HEK293 (cell line): ENCODE results near the gene PREX1.

Source experiments
- CTCF ChIA-PET: fragments of 350-600 bp; formaldehyde crosslinking; extraction: SDS; loops from one replicate; lab custom pipeline; 2021; ENCODE audit warnings: antibody characterized with exemption; lab: Yijun Ruan, JAX
- POLR2A ChIA-PET: fragments of 300-600 bp; formaldehyde crosslinking; extraction: SDS; loops from one replicate; lab custom pipeline; 2020; ENCODE audit warnings: antibody characterized with exemption, inconsistent platforms; lab: Yijun Ruan, JAX
- H3K27ac ChIP-seq: fragments of 200-500 bp; sonication (Bioruptor generic); 2 replicates; pipeline ENCODE4 v1.5.1; 2014; ENCODE audit warnings: low read depth, low read length, control low read depth, inconsistent platforms; ENCODE audit errors: extremely low read depth
- H3K36me3 ChIP-seq, 2 experiments: fragments of 200-500 bp in 1 of 2; sonication (Bioruptor generic) in 1 of 2; 1 replicate in 1 of 2; 2 replicates in 1 of 2; pipeline ENCODE4 v1.5.1; 2014 to 2017; ENCODE audit warnings: inconsistent platforms in 2 of 2, low read length in 2 of 2; ENCODE audit not compliant: control insufficient read depth in 2 of 2, insufficient read depth in 1 of 2
- H3K4me1 ChIP-seq: fragments of 200-500 bp; sonication (Bioruptor generic); 2 replicates; pipeline ENCODE4 v1.5.1; 2014; ENCODE audit warnings: mild to moderate bottlenecking, low read length, inconsistent platforms; ENCODE audit not compliant: control insufficient read depth, insufficient read depth
- H3K4me3 ChIP-seq: 2 replicates; pipeline ENCODE4 v1.5.1; 2011; ENCODE audit warnings: low read depth, mild to moderate bottlenecking, control low read depth, low read length, moderate library complexity
- H3K9me3 ChIP-seq: fragments of 200-500 bp; sonication (Bioruptor generic); 2 replicates; pipeline ENCODE4 v1.5.1; 2014; ENCODE audit warnings: low read depth, low read length, inconsistent platforms; ENCODE audit not compliant: control insufficient read depth, insufficient read depth
- BCL6B ChIP-seq: fragments of 450-650 bp; formaldehyde crosslinking; IDR thresholded peaks from 2 replicates; pipeline ENCODE4 v1.5.1; 2017; ENCODE audit warnings: missing biosample characterization, missing genetic modification characterization
- EGR2 ChIP-seq: fragments of 450-650 bp; formaldehyde crosslinking; IDR thresholded peaks from 2 replicates; pipeline ENCODE4 v1.5.1; 2016; ENCODE audit warnings: low read depth, missing biosample characterization, missing genetic modification characterization
- KLF1 ChIP-seq: fragments of 450-650 bp; formaldehyde crosslinking; IDR thresholded peaks from 2 replicates; pipeline ENCODE4 v1.5.1; 2016; ENCODE audit warnings: missing biosample characterization, missing genetic modification characterization
- RBAK ChIP-seq: fragments of 450-650 bp; formaldehyde crosslinking; IDR thresholded peaks from 2 replicates; pipeline ENCODE4 v1.5.1; 2016; ENCODE audit warnings: missing biosample characterization, missing genetic modification characterization
- SCRT1 ChIP-seq: fragments of 450-650 bp; formaldehyde crosslinking; IDR thresholded peaks from 2 replicates; pipeline ENCODE4 v1.5.1; 2016; ENCODE audit warnings: missing biosample characterization, missing genetic modification characterization, borderline replicate concordance
- ZNF114 ChIP-seq: fragments of 450-650 bp; formaldehyde crosslinking; IDR thresholded peaks from 2 replicates; pipeline ENCODE4 v1.5.0; 2017; ENCODE audit warnings: missing biosample characterization, missing genetic modification characterization
- ZNF169 ChIP-seq: fragments of 450-650 bp; formaldehyde crosslinking; IDR thresholded peaks from 2 replicates; pipeline ENCODE4 v1.5.1; 2016; ENCODE audit warnings: missing biosample characterization, missing genetic modification characterization
- ZNF214 ChIP-seq: fragments of 450-650 bp; formaldehyde crosslinking; IDR thresholded peaks from 2 replicates; pipeline ENCODE4 v1.5.1; 2017; ENCODE audit warnings: missing biosample characterization, mild to moderate bottlenecking, missing genetic modification characterization, borderline replicate concordance
- ZNF324 ChIP-seq: fragments of 450-650 bp; formaldehyde crosslinking; IDR thresholded peaks from 2 replicates; pipeline ENCODE4 v1.5.1; 2016; ENCODE audit warnings: missing biosample characterization, missing genetic modification characterization
- ZNF510 ChIP-seq: fragments of 450-650 bp; formaldehyde crosslinking; IDR thresholded peaks from 2 replicates; pipeline ENCODE4 v1.5.1; 2018; ENCODE audit warnings: mild to moderate bottlenecking, missing genetic modification characterization, missing biosample characterization; ENCODE audit not compliant: insufficient replicate concordance
- ZNF521 ChIP-seq: fragments of 450-650 bp; formaldehyde crosslinking; IDR thresholded peaks from 2 replicates; pipeline ENCODE4 v1.5.1; 2017; ENCODE audit warnings: missing biosample characterization, mild to moderate bottlenecking, missing genetic modification characterization
- ZNF558 ChIP-seq: fragments of 450-650 bp; formaldehyde crosslinking; IDR thresholded peaks from 2 replicates; pipeline ENCODE4 v1.5.1; 2016; ENCODE audit warnings: missing biosample characterization, missing genetic modification characterization
- ZNF561 ChIP-seq: fragments of 450-650 bp; IDR thresholded peaks from 2 replicates; pipeline ENCODE4 v1.5.1; 2018; ENCODE audit warnings: missing biosample characterization, missing genetic modification characterization, borderline replicate concordance
- ZNF623 ChIP-seq: fragments of 450-650 bp; formaldehyde crosslinking; IDR thresholded peaks from 2 replicates; pipeline ENCODE4 v1.5.1; 2016; ENCODE audit warnings: missing biosample characterization, missing genetic modification characterization
- ZNF660 ChIP-seq: fragments of 450-650 bp; IDR thresholded peaks from 2 replicates; pipeline ENCODE4 v1.5.1; 2018; ENCODE audit warnings: missing biosample characterization, mild to moderate bottlenecking, missing genetic modification characterization
- ZNF747 ChIP-seq: fragments of 450-650 bp; formaldehyde crosslinking; IDR thresholded peaks from 2 replicates; pipeline ENCODE4 v1.5.1; 2016; ENCODE audit warnings: missing biosample characterization, missing genetic modification characterization
- ZNF837 ChIP-seq: fragments of 450-650 bp; formaldehyde crosslinking; IDR thresholded peaks from 2 replicates; pipeline ENCODE4 v1.5.1; 2016; ENCODE audit warnings: missing biosample characterization, missing genetic modification characterization
- TF ChIP-seq, protein P1 (sequence below): fragments of 450-650 bp; IDR thresholded peaks from 2 replicates; pipeline ENCODE4 v1.5.1; 2018; ENCODE audit warnings: missing biosample characterization, missing genetic modification characterization
- TF ChIP-seq, protein P2 (sequence below): fragments of 450-650 bp; formaldehyde crosslinking; IDR thresholded peaks from 2 replicates; pipeline ENCODE4 v1.5.1; 2016; ENCODE audit warnings: missing biosample characterization, missing genetic modification characterization
- TF ChIP-seq, protein P3 (sequence below): fragments of 450-650 bp; formaldehyde crosslinking; IDR thresholded peaks from 2 replicates; pipeline ENCODE4 v1.5.1; 2016; ENCODE audit warnings: missing biosample characterization, missing genetic modification characterization
- TF ChIP-seq, protein P4 (sequence below): fragments of 450-650 bp; formaldehyde crosslinking; IDR thresholded peaks from 2 replicates; pipeline ENCODE4 v1.5.1; 2016; ENCODE audit warnings: missing biosample characterization, missing genetic modification characterization

PREX1 gene

DNA sequence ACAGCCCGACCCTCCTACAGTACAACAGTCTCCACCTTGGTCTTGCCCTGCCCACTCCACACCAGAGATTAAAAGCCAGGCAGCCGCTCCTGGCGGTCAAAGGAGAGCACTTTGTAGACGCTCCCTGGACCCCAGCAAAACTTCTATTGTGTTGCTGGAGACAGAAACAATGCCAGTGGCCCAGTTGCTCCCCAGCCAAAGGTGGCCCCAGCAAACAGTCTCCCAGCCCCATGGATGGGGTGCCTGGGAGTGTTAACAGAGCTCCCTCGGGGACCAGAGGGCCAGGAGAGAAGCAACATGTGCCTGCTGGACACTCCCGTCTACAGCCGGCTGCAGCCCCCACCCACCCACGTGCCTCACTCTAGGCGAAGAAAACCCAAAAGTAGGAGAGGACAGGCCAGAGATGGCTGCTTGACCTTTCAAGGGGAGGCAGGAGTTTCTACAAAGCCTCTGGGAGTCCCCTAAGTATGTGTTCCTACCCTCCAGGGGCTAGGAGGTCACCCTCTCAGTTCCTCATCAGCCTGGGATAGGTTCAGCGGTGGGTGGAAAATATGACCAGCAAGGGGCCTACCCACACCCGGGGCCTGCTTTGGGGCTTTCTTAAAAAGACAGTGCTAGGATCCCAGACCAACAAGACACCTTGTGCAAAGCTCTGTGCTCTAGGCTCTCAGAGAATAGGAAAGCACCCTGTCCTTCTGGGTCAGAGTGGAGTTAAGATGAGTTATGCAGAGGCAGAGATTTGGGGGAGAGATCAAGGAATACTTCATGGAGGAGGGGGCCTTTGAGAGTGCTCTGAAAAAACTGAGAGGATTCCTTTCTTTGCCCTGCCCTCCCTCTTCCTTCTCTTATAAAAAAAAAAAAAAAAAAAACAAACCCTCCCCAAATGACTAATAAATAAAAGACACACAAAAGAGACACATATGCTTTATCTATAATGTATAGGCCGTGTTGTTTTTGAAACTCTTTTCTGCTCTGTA, 19.0 kb upstream of the PREX1 start (continued):
- no peak for TF ChIP-seq BCL6B (tag by site-specific recombination)
- TF ChIP-seq, protein P1, sequence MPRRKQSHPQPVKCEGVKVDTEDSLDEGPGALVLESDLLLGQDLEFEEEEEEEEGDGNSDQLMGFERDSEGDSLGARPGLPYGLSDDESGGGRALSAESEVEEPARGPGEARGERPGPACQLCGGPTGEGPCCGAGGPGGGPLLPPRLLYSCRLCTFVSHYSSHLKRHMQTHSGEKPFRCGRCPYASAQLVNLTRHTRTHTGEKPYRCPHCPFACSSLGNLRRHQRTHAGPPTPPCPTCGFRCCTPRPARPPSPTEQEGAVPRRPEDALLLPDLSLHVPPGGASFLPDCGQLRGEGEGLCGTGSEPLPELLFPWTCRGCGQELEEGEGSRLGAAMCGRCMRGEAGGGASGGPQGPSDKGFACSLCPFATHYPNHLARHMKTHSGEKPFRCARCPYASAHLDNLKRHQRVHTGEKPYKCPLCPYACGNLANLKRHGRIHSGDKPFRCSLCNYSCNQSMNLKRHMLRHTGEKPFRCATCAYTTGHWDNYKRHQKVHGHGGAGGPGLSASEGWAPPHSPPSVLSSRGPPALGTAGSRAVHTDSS (tag by site-specific recombination): no peak
- no peak for TF ChIP-seq ZNF324 (tag by site-specific recombination)
- TF ChIP-seq EGR2 (tag by site-specific recombination): peak; percentile 25; the same call in 1 of the 2 replicates
- TF ChIP-seq, protein P2, sequence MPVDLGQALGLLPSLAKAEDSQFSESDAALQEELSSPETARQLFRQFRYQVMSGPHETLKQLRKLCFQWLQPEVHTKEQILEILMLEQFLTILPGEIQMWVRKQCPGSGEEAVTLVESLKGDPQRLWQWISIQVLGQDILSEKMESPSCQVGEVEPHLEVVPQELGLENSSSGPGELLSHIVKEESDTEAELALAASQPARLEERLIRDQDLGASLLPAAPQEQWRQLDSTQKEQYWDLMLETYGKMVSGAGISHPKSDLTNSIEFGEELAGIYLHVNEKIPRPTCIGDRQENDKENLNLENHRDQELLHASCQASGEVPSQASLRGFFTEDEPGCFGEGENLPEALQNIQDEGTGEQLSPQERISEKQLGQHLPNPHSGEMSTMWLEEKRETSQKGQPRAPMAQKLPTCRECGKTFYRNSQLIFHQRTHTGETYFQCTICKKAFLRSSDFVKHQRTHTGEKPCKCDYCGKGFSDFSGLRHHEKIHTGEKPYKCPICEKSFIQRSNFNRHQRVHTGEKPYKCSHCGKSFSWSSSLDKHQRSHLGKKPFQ (tag by site-specific recombination): no peak
- no peak for TF ChIP-seq ZNF558 (tag by site-specific recombination)
- TF ChIP-seq ZNF214: no peak

GRCh38 chr20:48845721-48846306, 18.0 kb upstream of the PREX1 start:
- H3K4me1 ChIP-seq: no peaks in the 10 kb centered on the region
- POLR2A ChIA-PET: no interaction called here
- CTCF ChIA-PET: no interaction called here
- H3K4me3 ChIP-seq: no peak overlapping the region
- no peaks in the 10 kb centered on the region for H3K36me3 ChIP-seq
- TF ChIP-seq ZNF169 (tag by site-specific recombination): no peak
- peak; percentile 48 for TF ChIP-seq ZNF623 (tag by site-specific recombination)
- no peak overlapping the region for H3K27ac ChIP-seq
- H3K9me3 ChIP-seq: no peaks in the 10 kb centered on the region

DNA sequence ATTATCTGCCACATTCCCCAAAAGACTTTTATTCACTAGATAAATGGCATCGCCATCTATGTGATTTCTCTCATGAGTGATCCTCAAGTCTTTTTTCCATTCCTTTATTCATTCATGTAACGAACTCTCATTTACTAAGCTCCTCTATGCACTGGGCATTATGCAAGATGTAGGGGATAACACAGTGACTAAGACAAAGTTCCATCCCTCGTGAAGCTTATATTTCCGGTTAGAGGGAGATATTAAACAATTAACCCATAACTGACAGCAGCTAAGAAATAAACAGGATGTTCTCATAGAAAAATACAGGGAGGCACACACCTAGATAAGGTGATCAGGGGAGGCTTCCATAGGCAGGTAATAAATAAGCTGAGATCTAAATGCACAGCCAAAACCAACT, 17.2 kb upstream of the PREX1 start:
- no peaks in the 10 kb centered on the region for H3K4me1 ChIP-seq
- ChIA-PET CTCF (interaction anchor here (0.6 to 2.0 kb wide), 4 partner anchors 55 to 187 kb away, joined by 3 to 5 read pairs (median 3); no protein-coding TSS in a partner anchor), POLR2A (interaction anchor here (0.7 kb wide), 1 partner anchor 61 kb away, joined by 3 read pairs; no protein-coding TSS in a partner anchor)
- no peak overlapping the region for H3K4me3 ChIP-seq
- H3K36me3 ChIP-seq: no peaks in the 10 kb centered on the region
- H3K9me3 ChIP-seq: no peaks in the 10 kb centered on the region
- H3K27ac ChIP-seq: no peak overlapping the region
- no peak for TF ChIP-seq ZNF521 (tag by site-specific recombination)
- TF ChIP-seq RBAK: no peak
- no peak for TF ChIP-seq ZNF837 (tag by site-specific recombination)
- no peak for TF ChIP-seq ZNF114
- no peak for TF ChIP-seq SCRT1 (tag by site-specific recombination)
- no peak for TF ChIP-seq ZNF660
- TF ChIP-seq, protein P3, sequence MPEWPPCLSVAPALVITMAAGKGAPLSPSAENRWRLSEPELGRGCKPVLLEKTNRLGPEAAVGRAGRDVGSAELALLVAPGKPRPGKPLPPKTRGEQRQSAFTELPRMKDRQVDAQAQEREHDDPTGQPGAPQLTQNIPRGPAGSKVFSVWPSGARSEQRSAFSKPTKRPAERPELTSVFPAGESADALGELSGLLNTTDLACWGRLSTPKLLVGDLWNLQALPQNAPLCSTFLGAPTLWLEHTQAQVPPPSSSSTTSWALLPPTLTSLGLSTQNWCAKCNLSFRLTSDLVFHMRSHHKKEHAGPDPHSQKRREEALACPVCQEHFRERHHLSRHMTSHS (tag by site-specific recombination): no peak
- TF ChIP-seq KLF1: no peak
- TF ChIP-seq ZNF747 (tag by site-specific recombination): no peak
- TF ChIP-seq ZNF561 (tag by site-specific recombination): no peak
- TF ChIP-seq ZNF510 (tag by site-specific recombination): no peak
- TF ChIP-seq, protein P4, sequence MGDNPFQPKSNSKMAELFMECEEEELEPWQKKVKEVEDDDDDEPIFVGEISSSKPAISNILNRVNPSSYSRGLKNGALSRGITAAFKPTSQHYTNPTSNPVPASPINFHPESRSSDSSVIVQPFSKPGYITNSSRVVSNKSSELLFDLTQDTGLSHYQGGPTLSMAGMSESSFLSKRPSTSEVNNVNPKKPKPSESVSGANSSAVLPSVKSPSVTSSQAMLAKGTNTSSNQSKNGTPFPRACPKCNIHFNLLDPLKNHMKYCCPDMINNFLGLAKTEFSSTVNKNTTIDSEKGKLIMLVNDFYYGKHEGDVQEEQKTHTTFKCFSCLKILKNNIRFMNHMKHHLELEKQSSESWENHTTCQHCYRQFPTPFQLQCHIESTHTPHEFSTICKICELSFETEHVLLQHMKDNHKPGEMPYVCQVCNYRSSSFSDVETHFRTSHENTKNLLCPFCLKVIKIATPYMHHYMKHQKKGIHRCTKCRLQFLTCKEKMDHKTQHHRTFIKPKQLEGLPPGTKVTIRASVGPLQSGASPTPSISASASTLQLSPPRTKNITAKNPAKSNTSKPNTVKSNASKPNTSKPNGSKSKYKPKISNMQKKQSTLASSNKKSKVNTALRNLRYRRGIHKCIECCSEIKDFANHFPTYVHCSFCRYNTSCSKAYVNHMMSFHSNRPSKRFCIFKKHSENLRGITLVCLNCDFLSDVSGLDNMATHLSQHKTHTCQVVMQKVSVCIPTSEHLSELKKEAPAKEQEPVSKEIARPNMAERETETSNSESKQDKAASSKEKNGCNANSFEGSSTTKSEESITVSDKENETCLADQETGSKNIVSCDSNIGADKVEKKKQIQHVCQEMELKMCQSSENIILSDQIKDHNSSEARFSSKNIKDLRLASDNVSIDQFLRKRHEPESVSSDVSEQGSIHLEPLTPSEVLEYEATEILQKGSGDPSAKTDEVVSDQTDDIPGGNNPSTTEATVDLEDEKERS (tag by site-specific recombination): no peak
